NCI-H1092 treated with DMSO at 0.1 percent for 48 hours (cell line): ENCODE measurements around the gene LCP1.

Source experiments
- DNase-seq: peaks from one replicate; lab custom pipeline; 2025; lab: John Stamatoyannopoulos, UW

LCP1 gene

GRCh38 chr13:46158983-46159382, 23.0 kb downstream of the LCP1 start:
- DNase-seq = no peak

- no peak for DNase-seq
Measured at GRCh38 chr13:46158222-46158621, 23.8 kb downstream of the LCP1 start.

- no peak for DNase-seq
Measured at GRCh38 chr13:46154136-46154801, 27.7 kb downstream of the LCP1 start.

- DNase-seq = no peak
Measured at GRCh38 chr13:46152627-46153328, 29.2 kb downstream of the LCP1 start.

GRCh38 chr13:46150134-46150693, 31.8 kb downstream of the LCP1 start:
- no peak for DNase-seq

GRCh38 chr13:46149272-46150133, 32.5 kb downstream of the LCP1 start:
- no peak for DNase-seq

GRCh38 chr13:46146898-46147297, 35.1 kb downstream of the LCP1 start:
- no peak for DNase-seq

GRCh38 chr13:46145950-46146349, 36.0 kb downstream of the LCP1 start:
- no peak for DNase-seq

GRCh38 chr13:46145135-46145534, 36.8 kb downstream of the LCP1 start:
- DNase-seq = no peak

GRCh38 chr13:46143184-46143701, 38.7 kb downstream of the LCP1 start:
- DNase-seq = no peak

- no peak for DNase-seq
Measured at GRCh38 chr13:46142776-46143175, 39.2 kb downstream of the LCP1 start.

- DNase-seq = no peak
Measured at GRCh38 chr13:46140044-46140443, 41.9 kb downstream of the LCP1 start.

- no peak for DNase-seq
Measured at GRCh38 chr13:46137627-46138317, 44.2 kb downstream of the LCP1 start.

GRCh38 chr13:46136688-46137087, 45.3 kb downstream of the LCP1 start:
- DNase-seq = no peak

- DNase-seq = no peak
Measured at GRCh38 chr13:46134961-46135522, 46.9 kb downstream of the LCP1 start.

GRCh38 chr13:46134494-46134893, 47.5 kb downstream of the LCP1 start:
- no peak for DNase-seq

GRCh38 chr13:46132109-46132508, 49.9 kb downstream of the LCP1 start:
- DNase-seq = no peak

- DNase-seq = no peak
Measured at GRCh38 chr13:46131705-46132104, 50.3 kb downstream of the LCP1 start.

GRCh38 chr13:46129955-46130618, 51.9 kb downstream of the LCP1 start:
- DNase-seq = no peak

- no peak for DNase-seq
Measured at GRCh38 chr13:46129124-46129523, 52.9 kb downstream of the LCP1 start.
